Lower leg skin (tissue), 3 donors: ENCODE data around the gene NKAIN4.

Source experiments
- CTCF ChIP-seq, 3 donors: fragments of 450-650 bp; IDR thresholded peaks; one replicate each; pipeline ENCODE4 v1.5.1; 2016; ENCODE audit warnings: antibody characterized with exemption in 3 of 3, mild to moderate bottlenecking in 3 of 3, moderate library complexity in 2 of 3
- POLR2A ChIP-seq, 2 donors: fragments of 450-650 bp; IDR thresholded peaks; one replicate each; pipeline ENCODE4 v1.6.1; 2016 to 2017; ENCODE audit warnings: antibody characterized with exemption in 2 of 2, mild to moderate bottlenecking in 1 of 2, moderate library complexity in 1 of 2

GRCh38 chr20:63273635-63274380, 19.5 kb upstream of the NKAIN4 start:
- TF ChIP-seq CTCF (IDR thresholded peaks at IDR 0.05), result no peak
- no peak for TF ChIP-seq POLR2A (IDR thresholded peaks at IDR 0.05)
